ENCODE data around the gene SHISA9. TPM values are rescaled to one million over a fixed set of nuclear protein-coding genes. Genes with fewer than 3 reads are reported as not detected.

SHISA9 gene
- total RNA-seq, 3 donors from 2014 or later: 0.33 to 4.1 TPM; not detected in 1

GRCh38 chr16:12999368-12999767 lies 98.0 kb downstream of the SHISA9 start:
- Histone ChIP-seq H3K4me3 (no peak overlapping the region), H3K9me3 (no peaks in the 10 kb centered on the region), H3K36me3 (no peaks in the 10 kb centered on the region), H3K4me1 (no peaks in the 10 kb centered on the region), H3K27me3 (no peaks in the 10 kb centered on the region), H3K27ac (no peak overlapping the region)
- TF ChIP-seq POLR2AphosphoS5 (IDR thresholded peaks at IDR 0.05): no peak
- TF ChIP-seq CTCF (IDR thresholded peaks at IDR 0.05): no peak
- no peak for TF ChIP-seq POLR2A (IDR thresholded peaks at IDR 0.05)
- intact Hi-C loops (cut with DNase I; ENCODE audit: low total_unique reads): no loop called here
- DNase-seq (ENCODE audit: low spot score in 2 of 2): no peak

DNA sequence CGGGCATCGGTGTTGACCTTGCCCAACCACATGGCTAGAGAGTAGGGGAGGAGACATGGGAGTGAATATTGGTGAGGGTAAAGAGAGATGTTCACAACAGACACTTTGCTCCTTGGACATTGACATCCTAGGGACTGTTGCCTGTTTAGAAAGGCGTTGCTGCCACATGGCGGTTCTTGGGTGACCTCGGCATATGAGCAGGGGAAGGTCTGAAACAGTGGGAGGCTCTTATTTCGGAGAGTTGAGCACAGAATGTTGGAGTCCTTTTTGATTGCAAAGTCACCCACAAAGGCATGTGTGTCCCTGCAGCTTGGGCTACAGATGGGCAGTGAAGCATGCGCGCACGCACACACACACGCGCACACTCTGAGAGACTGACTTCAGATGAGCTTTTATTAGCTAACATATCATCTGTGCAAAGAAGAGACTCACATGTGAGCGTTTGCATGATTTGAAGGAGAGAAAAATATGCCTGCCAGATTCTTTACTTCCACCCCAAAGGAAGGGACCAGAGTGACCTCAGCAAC lies 104.4 kb downstream of the SHISA9 start:
- Histone ChIP-seq H3K27ac (no peak overlapping the region), H3K9me3 (no peaks in the 10 kb centered on the region), H3K4me1 (no peaks in the 10 kb centered on the region), H3K4me3 (no peak overlapping the region), H3K36me3 (no peaks in the 10 kb centered on the region), H3K27me3 (no peaks in the 10 kb centered on the region)
- no peak for TF ChIP-seq CTCF (IDR thresholded peaks at IDR 0.05)
- TF ChIP-seq POLR2AphosphoS5 (IDR thresholded peaks at IDR 0.05): no peak
- no peak for TF ChIP-seq POLR2A (IDR thresholded peaks at IDR 0.05)
- no peak for DNase-seq (ENCODE audit: low spot score in 2 of 2)
- intact Hi-C loops (cut with DNase I; ENCODE audit: low total_unique reads): no loop called here

DNA sequence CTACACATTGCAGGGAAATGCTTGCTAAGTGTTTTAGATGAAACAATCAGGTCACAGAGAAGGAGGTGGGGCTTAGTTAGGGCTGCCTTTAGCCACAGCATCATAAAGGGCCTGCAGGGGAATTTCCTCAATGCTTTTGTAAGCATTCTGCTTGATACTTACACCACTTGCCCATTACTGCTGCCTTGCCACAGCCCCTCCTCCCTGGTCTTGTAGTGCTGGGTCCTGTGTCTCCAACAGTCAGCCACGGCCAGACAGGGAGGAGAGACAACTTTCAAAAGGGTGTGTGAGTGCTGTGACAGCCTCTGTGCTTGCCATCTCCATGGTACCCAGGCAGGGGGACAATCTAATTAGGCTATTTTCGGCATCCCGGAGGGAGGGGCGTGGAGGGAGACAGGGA lies 111.2 kb downstream of the SHISA9 start:
- H3K36me3 ChIP-seq: no peaks in the 10 kb centered on the region
- TF ChIP-seq POLR2A (IDR thresholded peaks at IDR 0.05) (no peak), CTCF (IDR thresholded peaks at IDR 0.05) (no peak), POLR2AphosphoS5 (IDR thresholded peaks at IDR 0.05) (no peak)
- H3K4me3 ChIP-seq: no peak overlapping the region
- no peaks in the 10 kb centered on the region for H3K4me1 ChIP-seq
- H3K27ac ChIP-seq: no peak overlapping the region
- H3K27me3 ChIP-seq: no peaks in the 10 kb centered on the region
- intact Hi-C loops (cut with DNase I; ENCODE audit: low total_unique reads): no loop called here
- DNase-seq (ENCODE audit: low spot score in 2 of 2): no peak
- H3K9me3 ChIP-seq: no peaks in the 10 kb centered on the region

GRCh38 chr16:13013043-13013442 lies 111.6 kb downstream of the SHISA9 start:
- H3K9me3 ChIP-seq: no peaks in the 10 kb centered on the region
- no peak overlapping the region for H3K4me3 ChIP-seq
- DNase-seq (ENCODE audit: low spot score in 2 of 2): no peak
- TF ChIP-seq CTCF (IDR thresholded peaks at IDR 0.05) (no peak), POLR2AphosphoS5 (IDR thresholded peaks at IDR 0.05) (no peak), POLR2A (IDR thresholded peaks at IDR 0.05) (no peak)
- no peaks in the 10 kb centered on the region for H3K36me3 ChIP-seq
- no peak overlapping the region for H3K27ac ChIP-seq
- no peaks in the 10 kb centered on the region for H3K27me3 ChIP-seq
- H3K4me1 ChIP-seq: no peaks in the 10 kb centered on the region
- intact Hi-C loops (cut with DNase I; ENCODE audit: low total_unique reads): no loop called here

- intact Hi-C loops (cut with DNase I; ENCODE audit: low total_unique reads): no loop called here
- Histone ChIP-seq H3K4me1 (no peaks in the 10 kb centered on the region), H3K4me3 (no peak overlapping the region), H3K36me3 (no peaks in the 10 kb centered on the region), H3K27ac (no peak overlapping the region), H3K27me3 (no peaks in the 10 kb centered on the region), H3K9me3 (no peaks in the 10 kb centered on the region)
- DNase-seq (ENCODE audit: low spot score in 2 of 2): no peak
- TF ChIP-seq POLR2AphosphoS5 (IDR thresholded peaks at IDR 0.05) (no peak), POLR2A (IDR thresholded peaks at IDR 0.05) (no peak), CTCF (IDR thresholded peaks at IDR 0.05) (no peak)
Measured at GRCh38 chr16:13014476-13014875, 113.1 kb downstream of the SHISA9 start.

Data from breast epithelium (tissue), 4 donors.